ENCODE measurements around the gene ALDH1L1. TPM values are rescaled to one million over a fixed set of nuclear protein-coding genes. Genes with fewer than 3 reads are reported as not detected.
A peak's percentile ranks its signal among the peaks of the same experiment; 100 is the strongest.

Gene ALDH1L1
- total RNA-seq, 1 experiment from 2014 or later = 50.0 TPM

GRCh38 chr3:126084768-126085180 lies 95.6 kb downstream of the ALDH1L1 start:
- POLR2A ChIA-PET (ENCODE audit: unreplicated experiment) = interaction anchor here (0.6 kb wide), 1 partner anchor 95 kb away, joined by 5 read pairs; no protein-coding TSS in a partner anchor
- BruUV-seq (replicated peaks) = no TSS peak
- Histone ChIP-seq H3K4me3 (peak overlapping the region; percentile 83), H3K27ac (no peak overlapping the region), H3K36me3 (ENCODE audit: low read depth) (no peaks in the 10 kb centered on the region), H3K9me2 (ENCODE audit: insufficient read depth) (no peaks in the 10 kb centered on the region), H3K27me3 (ENCODE audit: insufficient read depth, low read depth) (no peaks in the 10 kb centered on the region), H3K9me3 (ENCODE audit: insufficient read depth, low read depth) (no peaks in the 10 kb centered on the region; the same call in none of the 2 replicates), H2AFZ (peak overlapping the region; percentile 85), H3K4me1 (replicated peaks; ENCODE audit: insufficient read depth) (peaks cover 23% of the 10 kb centered on the region), H3F3A (ENCODE audit: insufficient read depth, low read depth) (peaks cover 26% of the 10 kb centered on the region; the same call in 1 of the 2 replicates), H3K4me2 (peak overlapping the region; percentile 84), H3K79me2 (ENCODE audit: low read depth) (no peaks in the 10 kb centered on the region), H4K20me1 (ENCODE audit: insufficient read depth) (no peaks in the 10 kb centered on the region)
- intact Hi-C loops (cut with micrococcal nuclease; ENCODE audit: unreplicated experiment) = loop anchor here (1.0 to 5.0 kb wide), 4 partner anchors 94 to 156 kb away; no protein-coding TSS in a partner anchor
- no peak for TF ChIP-seq CTCF (conservative IDR thresholded peaks at IDR 0.05)
- TF ChIP-seq EZH2 (IDR thresholded peaks at IDR 0.05; ENCODE audit: low read depth) = no peak
- CTCF ChIA-PET = interaction anchor here (0.9 kb wide), 1 partner anchor 113 kb away, joined by 3 read pairs; no protein-coding TSS in a partner anchor
- DNase-seq = no peak

GRCh38 chr3:126083913-126084767 lies 96.2 kb downstream of the ALDH1L1 start, which contains the start of gene SLC41A3:
Gene SLC41A3 (minus strand): TSS chr3:126084124. CDS start chr3:126068219, 15,905 bp downstream.
- peak within 1 kb of the TSS; percentile 83 for H3K4me3 ChIP-seq

More at GRCh38 chr3:126083913-126084767, 96.2 kb downstream of the ALDH1L1 start, which contains the start of gene SLC41A3:
- H3F3A ChIP-seq (ENCODE audit: insufficient read depth, low read depth) = peaks cover 26% of the 10 kb centered on the region; the same call in 1 of the 2 replicates
- H3K4me1 ChIP-seq (replicated peaks; ENCODE audit: insufficient read depth) = peaks cover 23% of the 10 kb centered on the region
- BruUV-seq (replicated peaks) = TSS peak; percentile 78
- no peaks in the 10 kb centered on the region; the same call in none of the 2 replicates for H3K9me3 ChIP-seq (ENCODE audit: insufficient read depth, low read depth)
- DNase-seq = peak; percentile 66 to 92
- no peaks in the 10 kb centered on the region for H3K27me3 ChIP-seq (ENCODE audit: insufficient read depth, low read depth)
- ChIA-PET CTCF (interaction anchor here (0.9 kb wide), 1 partner anchor 114 kb away, joined by 3 read pairs; no protein-coding TSS in a partner anchor), POLR2A (ENCODE audit: unreplicated experiment) (interaction anchor here (0.6 kb wide), 1 partner anchor 94 kb away, joined by 5 read pairs; no protein-coding TSS in a partner anchor)
- H3K79me2 ChIP-seq (ENCODE audit: low read depth) = no peaks in the 10 kb centered on the region
- TF ChIP-seq CTCF (conservative IDR thresholded peaks at IDR 0.05) (peak; percentile 58; the same call in 1 of the 2 replicates), EZH2 (IDR thresholded peaks at IDR 0.05; ENCODE audit: low read depth) (no peak)
- peak within 1 kb of the TSS; percentile 84 for H3K4me2 ChIP-seq
- no peaks in the 10 kb centered on the region for H4K20me1 ChIP-seq (ENCODE audit: insufficient read depth)
- H2AFZ ChIP-seq = peak within 1 kb of the TSS; percentile 87
- no peaks in the 10 kb centered on the region for H3K9me2 ChIP-seq (ENCODE audit: insufficient read depth)
- H3K36me3 ChIP-seq (ENCODE audit: low read depth) = no peaks in the 10 kb centered on the region
- no peak within 1 kb of the TSS for H3K27ac ChIP-seq
- intact Hi-C loops (cut with micrococcal nuclease; ENCODE audit: unreplicated experiment) = loop anchor here (1.0 to 5.0 kb wide), 4 partner anchors 94 to 155 kb away; no protein-coding TSS in a partner anchor
